HepG2 (cell line): ENCODE results near the gene MMP23B. TPM values are rescaled to one million over a fixed set of nuclear protein-coding genes. Genes with fewer than 3 reads are reported as not detected.

Experiments
- AKNA ChIP-seq: sonication (generic); formaldehyde crosslinking; IDR thresholded peaks from 2 replicates; pipeline ENCODE4 v1.4.0; 2020; ENCODE audit warnings: missing genetic modification reagents, borderline replicate concordance
- CEBPB ChIP-seq: IDR thresholded peaks from 2 replicates; pipeline ENCODE4 v1.6.1; 2011; ENCODE audit warnings: low read depth, low read length, improper control_type of control experiment, borderline replicate concordance
- EHMT2 ChIP-seq: fragments of 200-600 bp; sonication (generic); IDR thresholded peaks from 2 replicates; pipeline ENCODE4 v1.7.0; 2017; ENCODE audit warnings: antibody characterized with exemption, low read depth, low read length, borderline replicate concordance
- ERF ChIP-seq: IDR thresholded peaks from 2 replicates; pipeline ENCODE4 v1.6.1; 2018; ENCODE audit warnings: missing biosample characterization, missing genetic modification reagents
- FLYWCH1 ChIP-seq: sonication (generic); formaldehyde crosslinking; IDR thresholded peaks from 2 replicates; pipeline ENCODE4 v1.8.1; 2023; ENCODE audit warnings: mild to moderate bottlenecking, missing genetic modification reagents
- MBD4 ChIP-seq: IDR thresholded peaks from 2 replicates; pipeline ENCODE4 v1.6.1; 2012; ENCODE audit warnings: low read length, inconsistent platforms, borderline replicate concordance
- SAFB2 ChIP-seq: sonication (generic); formaldehyde crosslinking; IDR thresholded peaks from 2 replicates; pipeline ENCODE4 v1.5.1; 2020; ENCODE audit warnings: missing genetic modification reagents, low read depth, mild to moderate bottlenecking, borderline replicate concordance
- SIX4 ChIP-seq: sonication (generic); formaldehyde crosslinking; IDR thresholded peaks from 2 replicates; pipeline ENCODE4 v1.4.0; 2020; ENCODE audit warnings: missing genetic modification reagents
- THAP8 ChIP-seq: sonication (generic); formaldehyde crosslinking; IDR thresholded peaks from 2 replicates; pipeline ENCODE4 v1.5.1; 2020; ENCODE audit warnings: missing genetic modification reagents, mild to moderate bottlenecking, borderline replicate concordance
- ZBTB1 ChIP-seq: sonication (generic); formaldehyde crosslinking; IDR thresholded peaks from 2 replicates; pipeline ENCODE4 v1.4.0; 2020; ENCODE audit warnings: missing genetic modification reagents, borderline replicate concordance
- ZBTB14 ChIP-seq: sonication (generic); formaldehyde crosslinking; IDR thresholded peaks from 2 replicates; pipeline ENCODE4 v1.4.0; 2020; ENCODE audit warnings: missing genetic modification reagents
- ZKSCAN1 ChIP-seq: fragments of 150-350 bp; IDR thresholded peaks from 2 replicates; pipeline ENCODE4 v1.6.1; 2014; ENCODE audit warnings: low read length
- ZNF44 ChIP-seq: sonication (generic); formaldehyde crosslinking; IDR thresholded peaks from 2 replicates; pipeline ENCODE4 v1.5.1; 2020; ENCODE audit warnings: mild to moderate bottlenecking, missing genetic modification reagents
- ZNF646 ChIP-seq: sonication (generic); formaldehyde crosslinking; IDR thresholded peaks from 2 replicates; pipeline ENCODE4 v1.9.0; 2021; ENCODE audit warnings: mild to moderate bottlenecking, missing genetic modification reagents
- ZNF7 ChIP-seq: IDR thresholded peaks from 2 replicates; pipeline ENCODE4 v1.6.1; 2016; ENCODE audit warnings: missing biosample characterization, missing genetic modification reagents
- ZSCAN30 ChIP-seq: sonication (generic); formaldehyde crosslinking; IDR thresholded peaks from 2 replicates; pipeline ENCODE4 v1.5.0; 2020; ENCODE audit warnings: mild to moderate bottlenecking, missing genetic modification reagents
- polyA plus RNA-seq, 8 experiments: library from polyadenylated mRNA; depleted of rRNA in 3 of 8; stranded (reverse) in 7 of 8; unstranded in 1 of 8; fragments of >200 nt; fragmentation: Illumina TruSeq in 4 of 8; extraction: Trizol in 4 of 8; gene quantifications; 2 replicates each; pipeline versions ENCODE4 v1.2.1 to v1.2.3, GENCODE V29; 2011 to 2016; ENCODE audit warnings: low read depth in 4 of 8, missing spikeins in 1 of 8, mixed read lengths in 1 of 8; ENCODE audit not compliant: insufficient read depth in 1 of 8
- total RNA-seq, 5 experiments: library from RNA; depleted of rRNA; stranded (reverse); fragments of >200 nt; fragmentation: Illumina TruSeq; extraction: Trizol; gene quantifications; 2 replicates each; pipeline ENCODE4 v1.2.3, GENCODE V29; 2016; ENCODE audit warnings: low read depth in 1 of 5

MMP23B gene
- total and polyA plus RNA-seq, 2 of the 13 experiments (the other 11 are each of a cell fraction or from before 2014, with no cell fraction given), result 0.61 to 0.75 TPM

GRCh38 chr1:1615256-1616044, 16.5 kb upstream of the MMP23B start, which contains the start of gene MIB2 (continued):
- TF ChIP-seq AKNA (CRISPR knock-in tag) (no peak), THAP8 (CRISPR knock-in tag) (no peak), ZBTB14 (CRISPR knock-in tag) (no peak), CEBPB (no peak), SAFB2 (peak; percentile 81; the same call in 1 of the 2 replicates), ZNF646 (CRISPR knock-in tag) (no peak), ZNF7 (CRISPR knock-in tag) (no peak), SIX4 (no peak), FLYWCH1 (CRISPR knock-in tag) (no peak), ERF (0 out of 2 replicates have a peak, but pooled peaks have one; percentile 63), ZSCAN30 (CRISPR knock-in tag) (no peak), EHMT2 (no peak), ZKSCAN1 (no peak), MBD4 (no peak), ZNF44 (peak; percentile 22; the same call in 1 of the 2 replicates), ZBTB1 (CRISPR knock-in tag) (no peak)
